ENCODE measurements around the gene SPAG17. TPM values are rescaled to one million over a fixed set of nuclear protein-coding genes. Genes with fewer than 3 reads are reported as not detected.

Gene SPAG17
- total and polyA plus RNA-seq, 2 experiments from 2014 or later = 1.0 to 1.1 TPM

- H3K36me3 Mint-ChIP-seq (ENCODE audit: low read depth) = no peaks in the 10 kb centered on the region
- Histone ChIP-seq H3F3A (replicated peaks; ENCODE audit: low read depth) (no peaks in the 10 kb centered on the region), H3K27me3 (ENCODE audit: insufficient read depth) (no peaks in the 10 kb centered on the region), H2AFZ (no peak overlapping the region), H3K4me1 (ENCODE audit: insufficient read depth) (no peaks in the 10 kb centered on the region), H3K79me2 (replicated peaks; ENCODE audit: insufficient read depth) (no peaks in the 10 kb centered on the region), H3K27ac (ENCODE audit: low read depth) (no peak overlapping the region), H3K9me2 (ENCODE audit: insufficient read depth) (no peaks in the 10 kb centered on the region), H3K36me3 (ENCODE audit: insufficient read depth) (no peaks in the 10 kb centered on the region), H3K4me2 (no peak overlapping the region), H3K4me3 (no peak overlapping the region), H4K20me1 (replicated peaks; ENCODE audit: insufficient read depth) (no peaks in the 10 kb centered on the region)
- H3K4me3 Mint-ChIP-seq = no peak overlapping the region
- DNase-seq (ENCODE audit: low spot score) = no peak
- no peaks in the 10 kb centered on the region for H3K27me3 Mint-ChIP-seq (ENCODE audit: insufficient read depth, low read depth, poor library complexity)
- no peaks in the 10 kb centered on the region for H3K4me1 Mint-ChIP-seq
- TF ChIP-seq CTCF (conservative IDR thresholded peaks at IDR 0.05; ENCODE audit: low read depth in 2 of 2) = no peak
- no peak for TF ChIP-seq STAT1 (IDR thresholded peaks at IDR 0.05; ENCODE audit: unreplicated experiment)
- TF ChIP-seq EZH2phosphoT487 (IDR thresholded peaks at IDR 0.05; ENCODE audit: unreplicated experiment) = no peak
- TF ChIP-seq REST (IDR thresholded peaks at IDR 0.05; ENCODE audit: unreplicated experiment) = no peak
- no peak for TF ChIP-seq ZNF462 (CRISPR knock-in tag; IDR thresholded peaks at IDR 0.05)
- TF ChIP-seq ZNF114 (CRISPR knock-in tag; IDR thresholded peaks at IDR 0.05) = no peak
- no peak for TF ChIP-seq NANOG (IDR thresholded peaks at IDR 0.05; ENCODE audit: borderline replicate concordance)
- no peak for TF ChIP-seq JUNB (IDR thresholded peaks at IDR 0.05; ENCODE audit: unreplicated experiment)
- no peak for TF ChIP-seq ZNF331 (CRISPR knock-in tag; IDR thresholded peaks at IDR 0.05; ENCODE audit: low read depth)
- TF ChIP-seq POLR2AphosphoS5 (IDR thresholded peaks at IDR 0.05; ENCODE audit: low read depth) = no peak
- TF ChIP-seq ETS1 (IDR thresholded peaks at IDR 0.05) = no peak
- TF ChIP-seq CREB1 (CRISPR knock-in tag; IDR thresholded peaks at IDR 0.05; ENCODE audit: low read depth) = no peak
- no peak for TF ChIP-seq EZH2 (IDR thresholded peaks at IDR 0.05; ENCODE audit: low read depth, unreplicated experiment)
- no peaks in the 10 kb centered on the region; the same call in 2 of the 3 replicates for H3K9me3 Mint-ChIP-seq
- no peak for ATAC-seq
- no peak overlapping the region for H3K27ac Mint-ChIP-seq
These were observed 29.8 kb upstream of the SPAG17 start for GRCh38 chr1:118214866-118215265.
